H7 (cell line): ENCODE data around the gene WDR43. TPM values are rescaled to one million over a fixed set of nuclear protein-coding genes. Genes with fewer than 3 reads are reported as not detected.
"Not testable (repeated sequence)": the region's sequence is repeated elsewhere in the genome, so short reads cannot be mapped to it uniquely, and the experiment has no call there.

Experiments
- DNase-seq: peaks from one replicate; pipeline ENCODE4 v3.0.0; 2012
- H3K27me3 ChIP-seq: 2 replicates; pipeline ENCODE4 v1.6.0; 2011; ENCODE audit warnings: mild to moderate bottlenecking, low read length; ENCODE audit not compliant: control insufficient read depth, insufficient read depth
- H3K36me3 ChIP-seq: replicated peaks from 2 replicates; pipeline ENCODE4 v1.5.1; 2011; ENCODE audit warnings: low read length; ENCODE audit not compliant: control insufficient read depth, insufficient read depth
- H3K4me3 ChIP-seq: 2 replicates; pipeline ENCODE4 v1.5.1; 2011; ENCODE audit warnings: low read depth, mild to moderate bottlenecking, control low read depth, low read length, moderate library complexity; ENCODE audit not compliant: insufficient read depth
- total RNA-seq: library from RNA; depleted of rRNA; stranded (reverse); fragments of >200 nt; shearing (Covaris generic); gene quantifications from 2 replicates; pipeline ENCODE4 v1.2.3, GENCODE V29; 2014

Gene WDR43
- total RNA-seq, 1 experiment from 2014 or later, result 106 TPM

GRCh38 chr2:28970464-28971160 lies 76.1 kb downstream of the WDR43 start:
- DNase-seq, result no peak
- H3K4me3 ChIP-seq, result no peak overlapping the region

GRCh38 chr2:28972778-28973335 lies 78.4 kb downstream of the WDR43 start:
- Histone ChIP-seq H3K36me3 (no peaks in the 10 kb centered on the region), H3K4me3 (no peak overlapping the region), H3K27me3 (no peaks in the 10 kb centered on the region)
- DNase-seq, result no peak

More at GRCh38 chr2:28970464-28971160, 76.1 kb downstream of the WDR43 start:
- Histone ChIP-seq H3K36me3 (no peaks in the 10 kb centered on the region), H3K27me3 (no peaks in the 10 kb centered on the region)

- H3K36me3 ChIP-seq, result no peaks in the 10 kb centered on the region
- H3K27me3 ChIP-seq, result no peaks in the 10 kb centered on the region
- H3K4me3 ChIP-seq, result no peak overlapping the region
- DNase-seq, result no peak
These were observed 79.8 kb downstream of the WDR43 start for GRCh38 chr2:28974252-28974651.

- Histone ChIP-seq H3K27me3 (no peaks in the 10 kb centered on the region), H3K36me3 (no peaks in the 10 kb centered on the region), H3K4me3 (no peak overlapping the region)
- no peak for DNase-seq
These were observed 81.2 kb downstream of the WDR43 start for GRCh38 chr2:28975671-28976070.

GRCh38 chr2:28976584-28976983 lies 82.1 kb downstream of the WDR43 start:
- Histone ChIP-seq H3K4me3 (no peak overlapping the region), H3K27me3 (no peaks in the 10 kb centered on the region), H3K36me3 (no peaks in the 10 kb centered on the region)
- no peak for DNase-seq

- peak; percentile 14 for DNase-seq
- no peak overlapping the region for H3K4me3 ChIP-seq
- no peaks in the 10 kb centered on the region for H3K36me3 ChIP-seq
- no peaks in the 10 kb centered on the region for H3K27me3 ChIP-seq
These were observed 82.9 kb downstream of the WDR43 start for GRCh38 chr2:28977176-28977875.

GRCh38 chr2:28978001-28978400 lies 83.5 kb downstream of the WDR43 start:
- not testable (repeated sequence) for H3K36me3 ChIP-seq, DNase-seq, H3K27me3 ChIP-seq, H3K4me3 ChIP-seq

- H3K27me3 ChIP-seq, result no peaks in the 10 kb centered on the region
- peak; percentile 40 for DNase-seq
- no peak overlapping the region for H3K4me3 ChIP-seq
- no peaks in the 10 kb centered on the region for H3K36me3 ChIP-seq
These were observed 84.1 kb downstream of the WDR43 start for GRCh38 chr2:28978606-28979005.

GRCh38 chr2:28979041-28979440 lies 84.6 kb downstream of the WDR43 start:
- H3K36me3 ChIP-seq, result no peaks in the 10 kb centered on the region
- H3K27me3 ChIP-seq, result no peaks in the 10 kb centered on the region
- peak; percentile 60 for DNase-seq
- H3K4me3 ChIP-seq, result no peak overlapping the region

GRCh38 chr2:28979576-28980366 lies 85.3 kb downstream of the WDR43 start:
- DNase-seq, result no peak
- Histone ChIP-seq H3K4me3 (no peak overlapping the region), H3K27me3 (no peaks in the 10 kb centered on the region), H3K36me3 (no peaks in the 10 kb centered on the region)

- Histone ChIP-seq H3K36me3 (no peaks in the 10 kb centered on the region), H3K27me3 (no peaks in the 10 kb centered on the region), H3K4me3 (no peak overlapping the region)
- DNase-seq, result no peak
These were observed 86.0 kb downstream of the WDR43 start for GRCh38 chr2:28980368-28981015.

GRCh38 chr2:28981016-28981441 lies 86.6 kb downstream of the WDR43 start, which contains the start of gene TOGARAM2:
TSS of gene TOGARAM2 (plus strand) at chr2:28981298. CDS start at chr2:28994835, 13,537 bp downstream.
- Histone ChIP-seq H3K4me3 (no peak within 1 kb of the TSS), H3K36me3 (no peaks in the 10 kb centered on the region), H3K27me3 (no peaks in the 10 kb centered on the region)
- DNase-seq, result peak; percentile 51

- peak; percentile 36 for DNase-seq
- H3K4me3 ChIP-seq, result no peak overlapping the region
- no peaks in the 10 kb centered on the region for H3K36me3 ChIP-seq
- no peaks in the 10 kb centered on the region for H3K27me3 ChIP-seq
These were observed 87.3 kb downstream of the WDR43 start for GRCh38 chr2:28981620-28982376.
